ENCODE measurements around the gene NEUROD6. TPM values are rescaled to one million over a fixed set of nuclear protein-coding genes. Genes with fewer than 3 reads are reported as not detected.

NEUROD6 gene
- total RNA-seq, 1 donor from 2014 or later: not detected

GRCh38 chr7:31358467-31358866 lies 17.9 kb upstream of the NEUROD6 start:
- DNase-seq (ENCODE audit: low spot score in 2 of 2): no peak
- no peaks in the 10 kb centered on the region for H3K36me3 ChIP-seq
- no peak overlapping the region for H3K4me3 ChIP-seq
- no peaks in the 10 kb centered on the region for H3K9me3 ChIP-seq
- no peak overlapping the region for H3K27ac ChIP-seq
- H3K27me3 ChIP-seq: no peaks in the 10 kb centered on the region
- intact Hi-C loops (cut with DNase I): no loop called here
- TF ChIP-seq, protein P1, sequence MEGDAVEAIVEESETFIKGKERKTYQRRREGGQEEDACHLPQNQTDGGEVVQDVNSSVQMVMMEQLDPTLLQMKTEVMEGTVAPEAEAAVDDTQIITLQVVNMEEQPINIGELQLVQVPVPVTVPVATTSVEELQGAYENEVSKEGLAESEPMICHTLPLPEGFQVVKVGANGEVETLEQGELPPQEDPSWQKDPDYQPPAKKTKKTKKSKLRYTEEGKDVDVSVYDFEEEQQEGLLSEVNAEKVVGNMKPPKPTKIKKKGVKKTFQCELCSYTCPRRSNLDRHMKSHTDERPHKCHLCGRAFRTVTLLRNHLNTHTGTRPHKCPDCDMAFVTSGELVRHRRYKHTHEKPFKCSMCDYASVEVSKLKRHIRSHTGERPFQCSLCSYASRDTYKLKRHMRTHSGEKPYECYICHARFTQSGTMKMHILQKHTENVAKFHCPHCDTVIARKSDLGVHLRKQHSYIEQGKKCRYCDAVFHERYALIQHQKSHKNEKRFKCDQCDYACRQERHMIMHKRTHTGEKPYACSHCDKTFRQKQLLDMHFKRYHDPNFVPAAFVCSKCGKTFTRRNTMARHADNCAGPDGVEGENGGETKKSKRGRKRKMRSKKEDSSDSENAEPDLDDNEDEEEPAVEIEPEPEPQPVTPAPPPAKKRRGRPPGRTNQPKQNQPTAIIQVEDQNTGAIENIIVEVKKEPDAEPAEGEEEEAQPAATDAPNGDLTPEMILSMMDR (IDR thresholded peaks at IDR 0.05): no peak
- H3K4me1 ChIP-seq: no peaks in the 10 kb centered on the region

DNA sequence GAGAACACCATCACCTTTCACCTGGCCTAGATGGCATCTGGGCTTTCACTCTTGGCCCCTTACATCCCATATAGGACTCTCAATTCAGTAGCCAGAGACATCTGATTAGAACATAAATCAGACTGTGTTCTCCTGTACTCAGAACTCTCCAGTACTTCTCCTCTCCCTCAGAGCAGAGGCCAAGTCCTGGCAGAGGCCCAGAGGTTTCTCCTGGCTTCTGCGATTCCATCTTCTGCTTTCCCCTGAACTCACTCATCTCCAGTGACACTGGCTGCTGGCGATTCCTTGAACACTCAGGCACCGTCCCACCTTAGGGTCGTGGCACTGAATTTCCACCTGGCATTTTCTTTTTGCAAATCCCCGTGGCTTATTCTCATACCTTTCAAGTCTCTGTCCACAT lies 4.9 kb upstream of the NEUROD6 start:
- DNase-seq (ENCODE audit: low spot score in 2 of 2): no peak
- H3K4me3 ChIP-seq: no peak overlapping the region
- no peaks in the 10 kb centered on the region for H3K27me3 ChIP-seq
- no peaks in the 10 kb centered on the region for H3K4me1 ChIP-seq
- no peaks in the 10 kb centered on the region for H3K36me3 ChIP-seq
- H3K27ac ChIP-seq: no peak overlapping the region
- H3K9me3 ChIP-seq: no peaks in the 10 kb centered on the region
- intact Hi-C loops (cut with DNase I): no loop called here
- TF ChIP-seq, protein P1 (IDR thresholded peaks at IDR 0.05): no peak

- Histone ChIP-seq H3K27ac (no peak overlapping the region), H3K27me3 (no peaks in the 10 kb centered on the region), H3K9me3 (no peaks in the 10 kb centered on the region), H3K4me1 (no peaks in the 10 kb centered on the region), H3K4me3 (no peak overlapping the region), H3K36me3 (no peaks in the 10 kb centered on the region)
- DNase-seq (ENCODE audit: low spot score in 2 of 2): no peak
- TF ChIP-seq, protein P1 (IDR thresholded peaks at IDR 0.05): no peak
- intact Hi-C loops (cut with DNase I): no loop called here
Observed at GRCh38 chr7:31343516-31344305, 3.2 kb upstream of the NEUROD6 start.

DNA sequence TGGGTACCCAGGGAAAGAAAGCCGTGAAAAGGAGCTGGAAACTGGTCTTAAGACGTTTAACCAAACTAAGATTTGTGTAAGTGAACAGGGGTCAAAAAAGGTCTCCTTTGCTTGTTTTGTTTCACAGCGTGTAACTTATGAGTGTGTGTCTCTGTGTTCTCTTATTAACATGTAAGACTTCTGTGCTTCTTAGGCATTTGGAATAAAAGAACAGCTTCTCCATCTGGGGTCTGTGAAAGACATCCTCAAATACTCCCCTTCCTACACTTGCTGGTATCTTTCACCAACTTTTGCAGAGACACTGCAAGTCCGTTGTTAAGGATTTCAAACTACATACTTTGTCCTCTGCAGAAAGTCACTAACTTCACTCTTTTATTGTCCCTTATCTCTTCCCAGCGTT lies 615 bp upstream of the NEUROD6 start:
- TF ChIP-seq, protein P1 (IDR thresholded peaks at IDR 0.05): no peak
- no peaks in the 10 kb centered on the region for H3K9me3 ChIP-seq
- intact Hi-C loops (cut with DNase I): no loop called here
- H3K4me1 ChIP-seq: no peaks in the 10 kb centered on the region
- DNase-seq (ENCODE audit: low spot score in 2 of 2): no peak
- no peaks in the 10 kb centered on the region for H3K27me3 ChIP-seq
- H3K36me3 ChIP-seq: no peaks in the 10 kb centered on the region
- H3K27ac ChIP-seq: no peak overlapping the region
- H3K4me3 ChIP-seq: no peak overlapping the region

GRCh38 chr7:31340051-31340450 lies 475 bp downstream of the NEUROD6 start:
- DNase-seq (ENCODE audit: low spot score in 2 of 2): no peak
- Histone ChIP-seq H3K4me1 (no peaks in the 10 kb centered on the region), H3K36me3 (no peaks in the 10 kb centered on the region), H3K4me3 (no peak overlapping the region), H3K27me3 (no peaks in the 10 kb centered on the region), H3K9me3 (no peaks in the 10 kb centered on the region), H3K27ac (no peak overlapping the region)
- TF ChIP-seq, protein P1 (IDR thresholded peaks at IDR 0.05): no peak
- intact Hi-C loops (cut with DNase I): no loop called here
